ENCODE measurements around the gene LMBR1. TPM values are rescaled to one million over a fixed set of nuclear protein-coding genes. Genes with fewer than 3 reads are reported as not detected.

The LMBR1 gene
- total RNA-seq, 1 donor from 2014 or later, result 73.7 TPM

DNA sequence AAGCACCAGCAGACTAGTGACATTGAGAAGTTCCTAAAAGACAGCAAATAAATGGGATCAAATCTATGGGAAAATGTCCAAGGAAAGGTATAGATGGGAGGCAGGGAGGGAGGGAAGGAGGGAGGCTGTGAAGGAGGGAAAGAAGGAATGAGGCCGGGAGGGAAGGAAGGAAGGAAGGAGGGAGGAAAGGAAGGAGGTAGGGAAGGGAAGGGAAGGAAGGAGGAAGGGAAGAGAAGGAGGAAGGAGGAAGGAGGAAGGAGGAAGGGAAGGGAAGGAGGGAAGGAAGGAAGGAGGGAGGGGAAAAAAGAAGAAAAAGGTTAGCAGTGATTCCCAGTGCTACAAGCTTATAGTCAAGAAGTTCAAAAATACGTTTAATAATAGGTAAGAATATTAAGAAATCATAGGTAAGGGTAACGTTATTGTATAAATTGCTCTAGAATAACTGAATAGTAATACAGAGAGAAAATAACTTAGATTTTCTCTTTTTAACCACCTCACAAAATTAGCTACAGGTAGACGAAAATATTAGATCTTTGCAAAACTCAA, 106.9 kb downstream of the LMBR1 start:
- H3K4me3 ChIP-seq (ENCODE audit: low read depth, low read length), result no peak overlapping the region
- FAIRE-seq (no peak), DNase-seq (ENCODE audit: low read depth) (no peak)
- TF ChIP-seq, protein P1, sequence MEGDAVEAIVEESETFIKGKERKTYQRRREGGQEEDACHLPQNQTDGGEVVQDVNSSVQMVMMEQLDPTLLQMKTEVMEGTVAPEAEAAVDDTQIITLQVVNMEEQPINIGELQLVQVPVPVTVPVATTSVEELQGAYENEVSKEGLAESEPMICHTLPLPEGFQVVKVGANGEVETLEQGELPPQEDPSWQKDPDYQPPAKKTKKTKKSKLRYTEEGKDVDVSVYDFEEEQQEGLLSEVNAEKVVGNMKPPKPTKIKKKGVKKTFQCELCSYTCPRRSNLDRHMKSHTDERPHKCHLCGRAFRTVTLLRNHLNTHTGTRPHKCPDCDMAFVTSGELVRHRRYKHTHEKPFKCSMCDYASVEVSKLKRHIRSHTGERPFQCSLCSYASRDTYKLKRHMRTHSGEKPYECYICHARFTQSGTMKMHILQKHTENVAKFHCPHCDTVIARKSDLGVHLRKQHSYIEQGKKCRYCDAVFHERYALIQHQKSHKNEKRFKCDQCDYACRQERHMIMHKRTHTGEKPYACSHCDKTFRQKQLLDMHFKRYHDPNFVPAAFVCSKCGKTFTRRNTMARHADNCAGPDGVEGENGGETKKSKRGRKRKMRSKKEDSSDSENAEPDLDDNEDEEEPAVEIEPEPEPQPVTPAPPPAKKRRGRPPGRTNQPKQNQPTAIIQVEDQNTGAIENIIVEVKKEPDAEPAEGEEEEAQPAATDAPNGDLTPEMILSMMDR (IDR thresholded peaks at IDR 0.05; ENCODE audit: insufficient read depth, low read length, severe bottlenecking), result no peak
- H3K27me3 ChIP-seq (ENCODE audit: control insufficient read depth, insufficient read depth, low read length), result no peaks in the 10 kb centered on the region
- no peaks in the 10 kb centered on the region for H3K36me3 ChIP-seq (ENCODE audit: control insufficient read depth, insufficient read depth, low read length)

DNA sequence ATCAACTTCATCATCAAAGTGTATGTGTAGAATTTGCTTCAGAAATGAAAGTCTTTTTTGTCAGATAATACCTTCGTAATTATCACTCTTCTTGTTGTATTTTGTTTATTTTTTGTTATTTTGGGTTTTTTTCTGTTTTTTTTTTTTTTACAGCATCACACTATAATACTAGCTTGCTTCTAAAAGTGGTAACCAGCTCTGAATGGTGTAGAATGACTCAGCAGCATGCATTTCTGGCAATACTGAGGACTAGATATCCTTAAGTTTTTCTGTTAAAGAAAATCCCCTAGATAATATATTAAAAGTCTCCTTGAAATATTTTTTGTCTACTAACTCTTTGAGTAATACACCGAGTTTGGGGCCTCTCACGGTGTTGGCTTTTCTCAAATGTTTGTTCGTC, 109.1 kb downstream of the LMBR1 start:
- FAIRE-seq (no peak), DNase-seq (ENCODE audit: low read depth) (no peak)
- TF ChIP-seq, protein P1 (IDR thresholded peaks at IDR 0.05; ENCODE audit: insufficient read depth, low read length, severe bottlenecking), result no peak
- no peaks in the 10 kb centered on the region for H3K36me3 ChIP-seq (ENCODE audit: control insufficient read depth, insufficient read depth, low read length)
- no peak overlapping the region for H3K4me3 ChIP-seq (ENCODE audit: low read depth, low read length)
- H3K27me3 ChIP-seq (ENCODE audit: control insufficient read depth, insufficient read depth, low read length), result no peaks in the 10 kb centered on the region

DNA sequence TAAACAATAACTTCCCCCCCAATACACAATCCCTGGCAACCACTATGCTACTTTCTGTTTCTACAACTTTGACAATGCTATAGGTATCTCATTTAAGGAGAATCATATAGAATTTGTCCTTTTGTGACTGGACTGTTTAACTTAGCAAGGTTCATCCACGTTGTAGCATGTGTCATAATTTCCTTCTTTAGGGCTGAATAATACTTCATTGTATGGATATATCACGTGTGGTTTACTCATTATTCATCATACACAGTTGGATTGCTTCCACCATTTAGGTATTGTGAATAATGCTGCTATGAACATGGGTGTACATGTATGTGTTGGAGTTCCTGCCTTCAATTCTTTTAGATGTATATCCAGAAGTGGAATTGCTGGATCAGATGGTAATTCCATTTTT, 111.0 kb downstream of the LMBR1 start:
- no peak overlapping the region for H3K4me3 ChIP-seq (ENCODE audit: low read depth, low read length)
- TF ChIP-seq, protein P1 (IDR thresholded peaks at IDR 0.05; ENCODE audit: insufficient read depth, low read length, severe bottlenecking), result no peak
- H3K36me3 ChIP-seq (ENCODE audit: control insufficient read depth, insufficient read depth, low read length), result no peaks in the 10 kb centered on the region
- DNase-seq (ENCODE audit: low read depth) (peak; percentile 22), FAIRE-seq (no peak)
- no peaks in the 10 kb centered on the region for H3K27me3 ChIP-seq (ENCODE audit: control insufficient read depth, insufficient read depth, low read length)

DNA sequence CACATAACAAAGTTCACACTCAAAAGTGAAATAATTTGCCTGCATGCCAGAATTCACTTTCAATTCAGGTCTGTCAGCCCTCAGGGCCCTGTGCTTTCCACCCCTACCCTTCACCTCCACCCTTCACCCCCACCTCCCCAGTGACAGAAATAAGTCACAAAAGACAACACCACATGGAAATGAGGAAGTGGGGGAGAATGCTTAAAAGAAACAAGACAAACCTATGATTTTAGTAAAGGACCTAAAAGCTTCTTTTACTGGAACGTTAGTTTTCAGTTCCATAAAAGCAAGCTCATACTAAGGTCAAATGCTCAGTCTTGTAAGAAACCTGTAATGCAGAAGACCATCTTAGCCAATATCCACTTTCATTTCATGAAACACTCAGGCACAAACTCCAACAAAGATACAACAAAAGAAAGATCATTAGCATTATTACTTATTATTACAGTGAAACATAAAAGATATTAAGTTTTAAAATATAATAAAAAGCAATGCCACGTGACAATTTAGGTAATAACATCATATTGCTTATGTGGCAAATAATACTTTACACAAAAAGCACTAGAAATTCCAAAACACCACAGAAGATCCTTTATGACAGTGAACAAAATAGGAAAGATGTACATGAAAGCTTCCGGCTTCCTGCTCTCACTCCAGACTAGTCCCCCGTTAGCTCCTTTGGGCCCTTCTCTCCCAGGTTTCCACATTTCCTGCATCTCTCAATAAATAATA, 112.1 kb downstream of the LMBR1 start:
- Histone ChIP-seq H3K4me3 (ENCODE audit: low read depth, low read length) (no peak overlapping the region), H3K27me3 (ENCODE audit: control insufficient read depth, insufficient read depth, low read length) (no peaks in the 10 kb centered on the region), H3K36me3 (ENCODE audit: control insufficient read depth, insufficient read depth, low read length) (no peaks in the 10 kb centered on the region)
- TF ChIP-seq, protein P1 (IDR thresholded peaks at IDR 0.05; ENCODE audit: insufficient read depth, low read length, severe bottlenecking), result no peak
- FAIRE-seq (no peak), DNase-seq (ENCODE audit: low read depth) (no peak)

DNA sequence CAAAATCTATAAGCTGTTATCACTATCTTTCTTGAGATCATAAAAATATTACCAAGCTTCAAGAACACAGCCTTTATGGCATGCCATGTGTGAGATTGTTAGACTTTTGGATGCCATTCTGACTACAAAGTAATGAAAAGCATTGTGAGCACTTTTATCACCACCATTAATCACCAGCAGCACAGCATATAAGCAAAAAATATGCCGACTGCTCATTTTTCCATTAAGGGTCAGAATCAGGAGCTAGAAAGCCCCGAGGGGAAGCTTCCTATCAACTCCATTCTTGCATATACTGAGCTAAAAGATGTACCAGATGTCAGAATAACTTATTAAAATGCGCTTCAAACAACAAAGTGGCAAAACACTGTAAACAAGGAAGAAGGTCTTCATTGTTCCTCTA, 114.3 kb downstream of the LMBR1 start:
- FAIRE-seq (no peak), DNase-seq (ENCODE audit: low read depth) (no peak)
- TF ChIP-seq, protein P1 (IDR thresholded peaks at IDR 0.05; ENCODE audit: insufficient read depth, low read length, severe bottlenecking), result no peak

More for the DNA sequence above, 114.3 kb downstream of the LMBR1 start:
- H3K27me3 ChIP-seq (ENCODE audit: control insufficient read depth, insufficient read depth, low read length), result no peaks in the 10 kb centered on the region
- no peak overlapping the region for H3K4me3 ChIP-seq (ENCODE audit: low read depth, low read length)
- H3K36me3 ChIP-seq (ENCODE audit: control insufficient read depth, insufficient read depth, low read length), result no peaks in the 10 kb centered on the region

All from bronchial epithelial cell (primary cell).